Mesenchymal stem cell (in vitro differentiated cells and primary cell): Measurements from ENCODE around the gene LTBP2.

Source experiments
- DNase-seq: peaks from one replicate; pipeline ENCODE4 v3.0.0-alpha.2; 2013
- H2AFZ ChIP-seq: one replicate; pipeline ENCODE4 v1.6.1; 2013; ENCODE audit warnings: low read depth, mild to moderate bottlenecking, control low read depth, inconsistent platforms, low read length, moderate library complexity
- H2AK5ac ChIP-seq: 2 replicates; pipeline ENCODE4 v1.6.1; 2013; ENCODE audit warnings: low read length, moderate library complexity, mild to moderate bottlenecking, inconsistent platforms; ENCODE audit not compliant: severe bottlenecking
- H2BK120ac ChIP-seq: one replicate; pipeline ENCODE4 v1.6.1; 2013; ENCODE audit warnings: low read depth, mild to moderate bottlenecking, inconsistent platforms, low read length, moderate library complexity
- H2BK12ac ChIP-seq, 2 experiments: one replicate each; pipeline ENCODE4 v1.6.1; 2013; ENCODE audit warnings: inconsistent platforms in 2 of 2, low read length in 2 of 2, mild to moderate bottlenecking in 2 of 2, moderate library complexity in 2 of 2, control low read depth in 1 of 2
- H2BK15ac ChIP-seq: one replicate; pipeline ENCODE4 v1.6.1; 2013; ENCODE audit warnings: mild to moderate bottlenecking, low read depth, inconsistent platforms; ENCODE audit not compliant: poor library complexity, severe bottlenecking
- H2BK5ac ChIP-seq: 2 replicates; pipeline ENCODE4 v1.6.1; 2013; ENCODE audit warnings: low read depth, mild to moderate bottlenecking, low read length, control low read depth, inconsistent platforms; ENCODE audit not compliant: poor library complexity, severe bottlenecking
- H3K14ac ChIP-seq, 2 experiments: one replicate each; pipeline ENCODE4 v1.6.1; 2013; ENCODE audit warnings: inconsistent platforms in 2 of 2, low read length in 2 of 2, control low read depth in 1 of 2, mild to moderate bottlenecking in 1 of 2, moderate library complexity in 1 of 2
- H3K18ac ChIP-seq, 2 experiments: one replicate each; pipeline ENCODE4 v1.6.1; 2013; ENCODE audit warnings: inconsistent platforms in 2 of 2, low read length in 2 of 2, control low read depth in 1 of 2, low read depth in 1 of 2, mild to moderate bottlenecking in 1 of 2
- H3K23ac ChIP-seq, 2 experiments: one replicate each; pipeline ENCODE4 v1.6.1; 2013; ENCODE audit warnings: inconsistent platforms in 2 of 2, low read length in 2 of 2, mild to moderate bottlenecking in 2 of 2, moderate library complexity in 2 of 2, control low read depth in 1 of 2
- H3K27ac ChIP-seq: 2 replicates; pipeline ENCODE4 v1.5.1; 2013; ENCODE audit warnings: mild to moderate bottlenecking, moderate library complexity, low read length, control low read depth, inconsistent platforms; ENCODE audit not compliant: poor library complexity, severe bottlenecking
- H3K27me3 ChIP-seq, 2 experiments: 2 replicates each; pipeline versions ENCODE4 v1.6.1 to v1.7.0; 2013; ENCODE audit warnings: low read length in 2 of 2, mild to moderate bottlenecking in 2 of 2, moderate library complexity in 2 of 2, control low read depth in 1 of 2, inconsistent platforms in 1 of 2; ENCODE audit not compliant: control insufficient read depth in 1 of 2, insufficient read depth in 1 of 2
- H3K36me3 ChIP-seq, 2 experiments: 2 replicates each; pipeline versions ENCODE4 v1.6.1 to v1.7.0; 2013; ENCODE audit warnings: low read length in 2 of 2, control low read depth in 1 of 2, inconsistent platforms in 1 of 2, low read depth in 1 of 2, mild to moderate bottlenecking in 1 of 2; ENCODE audit not compliant: insufficient read depth in 2 of 2, control insufficient read depth in 1 of 2
- H3K4ac ChIP-seq, 2 experiments: one replicate each; pipeline ENCODE4 v1.6.1; 2013; ENCODE audit warnings: inconsistent platforms in 2 of 2, low read length in 2 of 2, mild to moderate bottlenecking in 2 of 2, moderate library complexity in 2 of 2, control low read depth in 1 of 2, low read depth in 1 of 2
- H3K4me1 ChIP-seq: 2 replicates; pipeline ENCODE4 v1.6.1; 2013; ENCODE audit warnings: low read depth, low read length, control low read depth; ENCODE audit not compliant: control insufficient read depth, insufficient read depth
- H3K4me2 ChIP-seq: 2 replicates; pipeline ENCODE4 v1.6.1; 2013; ENCODE audit warnings: low read length, mild to moderate bottlenecking, inconsistent platforms; ENCODE audit not compliant: poor library complexity, severe bottlenecking
- H3K4me3 ChIP-seq, 2 experiments: 2 replicates each; pipeline versions ENCODE4 v1.5.1 to v1.7.0; 2013; ENCODE audit warnings: low read length in 2 of 2, mild to moderate bottlenecking in 2 of 2, control low read depth in 1 of 2, low read depth in 1 of 2; ENCODE audit not compliant: insufficient read depth in 1 of 2
- H3K79me1 ChIP-seq: replicated peaks from 2 replicates; pipeline ENCODE4 v1.6.1; 2013; ENCODE audit warnings: mild to moderate bottlenecking, control low read depth, low read length, inconsistent platforms; ENCODE audit not compliant: poor library complexity, severe bottlenecking
- H3K9ac ChIP-seq: 2 replicates; pipeline ENCODE4 v1.7.0; 2013; ENCODE audit warnings: mild to moderate bottlenecking, low read length, moderate library complexity
- H3K9me3 ChIP-seq: 2 replicates; pipeline ENCODE4 v1.7.0; 2013; ENCODE audit warnings: mild to moderate bottlenecking, low read length; ENCODE audit not compliant: control insufficient read depth
- H4K8ac ChIP-seq: one replicate; pipeline ENCODE4 v1.6.1; 2013; ENCODE audit warnings: inconsistent platforms, mild to moderate bottlenecking, low read length, moderate library complexity
- H4K91ac ChIP-seq: one replicate; pipeline ENCODE4 v1.6.1; 2013; ENCODE audit warnings: mild to moderate bottlenecking, low read length, inconsistent platforms
- WGBS: methylation state at CpG from one replicate; pipeline ENCODE4 v1.1.7; 2013; ENCODE audit warnings: mixed read lengths; 5-methylcytosine and 5-hydroxymethylcytosine counted together

The LTBP2 gene

GRCh38 chr14:74507840-74508239 lies 104.2 kb downstream of the LTBP2 start:
- Histone ChIP-seq H3K36me3 (peaks cover 80 to 97% of the 10 kb centered on the region in 2 experiments), H2BK5ac (no peak overlapping the region), H2BK15ac (no peak overlapping the region), H3K27me3 (no peaks in the 10 kb centered on the region), H3K9me3 (no peaks in the 10 kb centered on the region), H2BK120ac (no peak overlapping the region), H3K4me3 (no peak overlapping the region), H3K18ac (no peak overlapping the region), H2AK5ac (no peak overlapping the region), H3K4ac (no peak overlapping the region), H2BK12ac (no peak overlapping the region), H2AFZ (no peak overlapping the region), H3K4me1 (peaks cover 17% of the 10 kb centered on the region), H3K27ac (no peak overlapping the region), H4K8ac (no peak overlapping the region), H4K91ac (no peak overlapping the region), H3K23ac (no peak overlapping the region), H3K79me1 (peaks cover 47% of the 10 kb centered on the region), H3K14ac (no peak overlapping the region), H3K4me2 (no peak overlapping the region), H3K9ac (no peak overlapping the region)
- DNase-seq: no peak
- 82% methylated on average over 4 of the region's 5 CpGs for WGBS

- H3K9ac ChIP-seq: no peak overlapping the region
- no peak overlapping the region for H2BK15ac ChIP-seq
- H3K14ac ChIP-seq: no peak overlapping the region
- H3K4me1 ChIP-seq: peaks cover 17% of the 10 kb centered on the region
- H3K4me2 ChIP-seq: no peak overlapping the region
- no peak overlapping the region for H3K27ac ChIP-seq
- H3K27me3 ChIP-seq: no peaks in the 10 kb centered on the region
- H3K9me3 ChIP-seq: no peaks in the 10 kb centered on the region
- H2BK120ac ChIP-seq: no peak overlapping the region
- H4K91ac ChIP-seq: no peak overlapping the region
- no peak overlapping the region for H3K18ac ChIP-seq
- DNase-seq: no peak
- no peak overlapping the region for H3K23ac ChIP-seq
- no peak overlapping the region for H2BK5ac ChIP-seq
- no peak overlapping the region for H4K8ac ChIP-seq
- H2AK5ac ChIP-seq: no peak overlapping the region
- H2BK12ac ChIP-seq: no peak overlapping the region
- peaks cover 46% of the 10 kb centered on the region for H3K79me1 ChIP-seq
- WGBS: 88% methylated on average over 8 of the region's 8 CpGs
- no peak overlapping the region for H3K4me3 ChIP-seq
- peaks cover 81 to 99% of the 10 kb centered on the region in 2 experiments for H3K36me3 ChIP-seq
- no peak overlapping the region for H3K4ac ChIP-seq
- H2AFZ ChIP-seq: no peak overlapping the region
Observed at GRCh38 chr14:74507085-74507484, 105.0 kb downstream of the LTBP2 start.

GRCh38 chr14:74506411-74506851 lies 105.6 kb downstream of the LTBP2 start:
- Histone ChIP-seq H3K4ac (no peak overlapping the region), H3K4me3 (no peak overlapping the region), H3K9ac (no peak overlapping the region), H2AFZ (no peak overlapping the region), H3K4me1 (peaks cover 17% of the 10 kb centered on the region), H3K4me2 (no peak overlapping the region), H4K91ac (no peak overlapping the region), H3K27ac (no peak overlapping the region), H2BK120ac (no peak overlapping the region), H3K27me3 (no peaks in the 10 kb centered on the region), H2BK15ac (no peak overlapping the region), H3K36me3 (peaks cover 81 to 99% of the 10 kb centered on the region in 2 experiments), H4K8ac (no peak overlapping the region), H2AK5ac (no peak overlapping the region), H3K14ac (no peak overlapping the region), H3K23ac (no peak overlapping the region), H2BK5ac (no peak overlapping the region), H3K9me3 (no peaks in the 10 kb centered on the region), H2BK12ac (no peak overlapping the region), H3K18ac (no peak overlapping the region), H3K79me1 (peaks cover 41% of the 10 kb centered on the region)
- DNase-seq: no peak
- 97% methylated on average over 13 of the region's 13 CpGs for WGBS

GRCh38 chr14:74505831-74506230 lies 106.2 kb downstream of the LTBP2 start:
- Histone ChIP-seq H2AK5ac (no peak overlapping the region), H3K27me3 (no peaks in the 10 kb centered on the region), H3K79me1 (peaks cover 35% of the 10 kb centered on the region), H4K91ac (no peak overlapping the region), H3K4me2 (no peak overlapping the region), H3K9ac (no peak overlapping the region), H3K4me1 (peaks cover 17% of the 10 kb centered on the region), H3K18ac (no peak overlapping the region), H3K4me3 (no peak overlapping the region), H2BK12ac (no peak overlapping the region), H3K36me3 (peaks cover 87 to 99% of the 10 kb centered on the region in 2 experiments), H4K8ac (no peak overlapping the region), H2AFZ (no peak overlapping the region), H3K14ac (no peak overlapping the region), H2BK5ac (no peak overlapping the region), H3K4ac (no peak overlapping the region), H3K9me3 (no peaks in the 10 kb centered on the region), H3K23ac (no peak overlapping the region), H2BK15ac (no peak overlapping the region), H2BK120ac (no peak overlapping the region), H3K27ac (no peak overlapping the region)
- no peak for DNase-seq
- 91% methylated on average over 17 of the region's 17 CpGs for WGBS
